ENCODE data around the gene SCRT2.
A peak's percentile ranks its signal among the peaks of the same experiment; 100 is the strongest.

The SCRT2 gene

GRCh38 chr20:672963-673602, 2.5 kb downstream of the SCRT2 start:
- no peak overlapping the region for H3K27ac Mint-ChIP-seq
- peaks cover 75 to 88% of the 10 kb centered on the region in 2 donors for H3K27me3 Mint-ChIP-seq

GRCh38 chr20:671252-672030, 4.2 kb downstream of the SCRT2 start:
- DNase-seq (no peak), ATAC-seq (replicated peaks) (no peak)
- H3K4me3 Mint-ChIP-seq = no peak overlapping the region
- no peaks in the 10 kb centered on the region for H3K36me3 Mint-ChIP-seq
- H3K27me3 Mint-ChIP-seq = peaks cover 78 to 95% of the 10 kb centered on the region in 2 donors
- no peaks in the 10 kb centered on the region for H3K9me3 Mint-ChIP-seq
- peaks cover 12 to 16% of the 10 kb centered on the region in 2 donors for H3K4me1 Mint-ChIP-seq
- H3K27ac Mint-ChIP-seq = no peak overlapping the region

More at GRCh38 chr20:672963-673602, 2.5 kb downstream of the SCRT2 start:
- H3K9me3 Mint-ChIP-seq = no peaks in the 10 kb centered on the region
- no peaks in the 10 kb centered on the region for H3K36me3 Mint-ChIP-seq
- peaks cover 13 to 22% of the 10 kb centered on the region in 2 donors for H3K4me1 Mint-ChIP-seq
- H3K4me3 Mint-ChIP-seq = no peak overlapping the region
- DNase-seq = no peak
- no peak for ATAC-seq (replicated peaks)

- Mint-ChIP-seq H3K27ac (no peak overlapping the region), H3K4me1 (peaks cover 3% of the 10 kb centered on the region in 2 donors), H3K4me3 (no peak overlapping the region), H3K9me3 (no peaks in the 10 kb centered on the region), H3K36me3 (no peaks in the 10 kb centered on the region), H3K27me3 (peaks cover 81 to 95% of the 10 kb centered on the region in 2 donors)
- no peak for ATAC-seq (replicated peaks)
- DNase-seq = no peak
Measured at GRCh38 chr20:669573-669972, 6.0 kb downstream of the SCRT2 start.

- Mint-ChIP-seq H3K27ac (no peak overlapping the region), H3K4me3 (no peak overlapping the region), H3K36me3 (peaks cover 0 to 2% of the 10 kb centered on the region in 2 donors), H3K4me1 (peaks cover 2 to 7% of the 10 kb centered on the region in 2 donors), H3K27me3 (peaks cover 75 to 89% of the 10 kb centered on the region in 2 donors), H3K9me3 (no peaks in the 10 kb centered on the region)
- ATAC-seq (replicated peaks) = no peak
- DNase-seq = no peak
Measured at GRCh38 chr20:668638-669037, 7.0 kb downstream of the SCRT2 start.

- H3K4me3 Mint-ChIP-seq = no peak overlapping the region
- peaks cover 4 to 11% of the 10 kb centered on the region in 2 donors for H3K4me1 Mint-ChIP-seq
- H3K36me3 Mint-ChIP-seq = peaks cover 3% of the 10 kb centered on the region in 2 donors
- H3K9me3 Mint-ChIP-seq = no peaks in the 10 kb centered on the region
- peaks cover 74 to 88% of the 10 kb centered on the region in 2 donors for H3K27me3 Mint-ChIP-seq
- H3K27ac Mint-ChIP-seq = no peak overlapping the region
- DNase-seq = no peak
- ATAC-seq (replicated peaks) = no peak
Measured at GRCh38 chr20:668050-668449, 7.6 kb downstream of the SCRT2 start.

GRCh38 chr20:667351-668034, 8.1 kb downstream of the SCRT2 start:
- peaks cover 74 to 88% of the 10 kb centered on the region in 2 donors for H3K27me3 Mint-ChIP-seq
- H3K36me3 Mint-ChIP-seq = peaks cover 7 to 8% of the 10 kb centered on the region in 2 donors
- DNase-seq (no peak), ATAC-seq (replicated peaks) (peak; percentile 27 to 33)
- no peaks in the 10 kb centered on the region for H3K9me3 Mint-ChIP-seq
- no peak overlapping the region for H3K27ac Mint-ChIP-seq
- H3K4me3 Mint-ChIP-seq = no peak overlapping the region
- peaks cover 8 to 17% of the 10 kb centered on the region in 2 donors for H3K4me1 Mint-ChIP-seq

GRCh38 chr20:666877-667276, 8.7 kb downstream of the SCRT2 start:
- Mint-ChIP-seq H3K4me1 (peaks cover 9 to 23% of the 10 kb centered on the region in 2 donors), H3K27ac (no peak overlapping the region), H3K4me3 (no peak overlapping the region), H3K36me3 (peaks cover 7 to 9% of the 10 kb centered on the region in 2 donors), H3K27me3 (peaks cover 74 to 88% of the 10 kb centered on the region in 2 donors), H3K9me3 (no peaks in the 10 kb centered on the region)
- DNase-seq = no peak
- no peak for ATAC-seq (replicated peaks)

- ATAC-seq (replicated peaks) = no peak
- Mint-ChIP-seq H3K36me3 (peaks cover 7 to 11% of the 10 kb centered on the region in 2 donors), H3K27me3 (peaks cover 75 to 85% of the 10 kb centered on the region in 2 donors), H3K27ac (peak overlapping the region; percentile 65), H3K4me1 (peaks cover 18 to 31% of the 10 kb centered on the region in 2 donors), H3K4me3 (no peak overlapping the region), H3K9me3 (no peaks in the 10 kb centered on the region)
- DNase-seq = no peak
Measured at GRCh38 chr20:665276-665675, 10.3 kb downstream of the SCRT2 start.

GRCh38 chr20:664576-664975, 11.0 kb downstream of the SCRT2 start:
- Mint-ChIP-seq H3K27me3 (peaks cover 70 to 78% of the 10 kb centered on the region in 2 donors), H3K27ac (peak overlapping the region; percentile 69)
- no peak for DNase-seq

GRCh38 chr20:664151-664550, 11.5 kb downstream of the SCRT2 start:
- DNase-seq (no peak), ATAC-seq (replicated peaks) (no peak)
- H3K9me3 Mint-ChIP-seq = no peaks in the 10 kb centered on the region
- H3K36me3 Mint-ChIP-seq = peaks cover 7 to 11% of the 10 kb centered on the region in 2 donors
- H3K27ac Mint-ChIP-seq = no peak overlapping the region
- peaks cover 70 to 76% of the 10 kb centered on the region in 2 donors for H3K27me3 Mint-ChIP-seq
- H3K4me3 Mint-ChIP-seq = no peak overlapping the region
- peaks cover 18 to 31% of the 10 kb centered on the region in 2 donors for H3K4me1 Mint-ChIP-seq

More at GRCh38 chr20:664576-664975, 11.0 kb downstream of the SCRT2 start:
- H3K4me3 Mint-ChIP-seq = peak overlapping the region; percentile 35 to 40
- H3K9me3 Mint-ChIP-seq = no peaks in the 10 kb centered on the region
- peaks cover 18 to 31% of the 10 kb centered on the region in 2 donors for H3K4me1 Mint-ChIP-seq
- H3K36me3 Mint-ChIP-seq = peaks cover 7 to 11% of the 10 kb centered on the region in 2 donors
- ATAC-seq (replicated peaks) = no peak

- ATAC-seq (replicated peaks) (no peak), DNase-seq (no peak)
- H3K36me3 Mint-ChIP-seq = peaks cover 7 to 11% of the 10 kb centered on the region in 2 donors
- peak overlapping the region; percentile 40 to 75 for H3K4me3 Mint-ChIP-seq
- peak overlapping the region; percentile 91 for H3K27ac Mint-ChIP-seq
- H3K27me3 Mint-ChIP-seq = peaks cover 70 to 76% of the 10 kb centered on the region in 2 donors
- peaks cover 18 to 31% of the 10 kb centered on the region in 2 donors for H3K4me1 Mint-ChIP-seq
- H3K9me3 Mint-ChIP-seq = no peaks in the 10 kb centered on the region
Measured at GRCh38 chr20:663315-664090, 12.1 kb downstream of the SCRT2 start.

- no peaks in the 10 kb centered on the region for H3K9me3 Mint-ChIP-seq
- ATAC-seq (replicated peaks) (no peak), DNase-seq (no peak)
- peaks cover 18 to 31% of the 10 kb centered on the region in 2 donors for H3K4me1 Mint-ChIP-seq
- peaks cover 68 to 76% of the 10 kb centered on the region in 2 donors for H3K27me3 Mint-ChIP-seq
- peak overlapping the region; percentile 91 for H3K27ac Mint-ChIP-seq
- peaks cover 7 to 11% of the 10 kb centered on the region in 2 donors for H3K36me3 Mint-ChIP-seq
- H3K4me3 Mint-ChIP-seq = peak overlapping the region; percentile 40 to 75
Measured at GRCh38 chr20:662277-663192, 13.1 kb downstream of the SCRT2 start.
